OCI-LY7 (cell line): ENCODE results near the gene ETFB. TPM values are rescaled to one million over a fixed set of nuclear protein-coding genes. Genes with fewer than 3 reads are reported as not detected.

Experiments
- BruUV-seq: library from RNA; stranded (reverse); fragments of 400-500 nt; replicated peaks from 2 replicates; lab custom pipeline; 2021; lab: Mats Ljungman, UMichigan
- CTCF ChIA-PET: fragments of 300-600 bp; sonication (Branson Sonifier 250); formaldehyde crosslinking; loops from one replicate; lab custom pipeline; 2022; ENCODE audit warnings: antibody characterized with exemption; ENCODE audit not compliant: unreplicated experiment; lab: Charles Lee
- POLR2A ChIA-PET: fragments of 300-600 bp; sonication (Branson Sonifier 250); formaldehyde crosslinking; loops from one replicate; lab custom pipeline; 2022; ENCODE audit warnings: antibody characterized with exemption; lab: Charles Lee
- DNase-seq: peaks from one replicate; pipeline ENCODE4 v3.0.0-alpha.2; 2015; ENCODE audit warnings: low spot score
- H2AFZ ChIP-seq: fragments of 200-600 bp; sonication (generic), shearing (Covaris generic); 2 replicates; pipeline ENCODE4 v1.6.1; 2014; ENCODE audit warnings: mild to moderate bottlenecking, antibody characterized with exemption, low read length, moderate library complexity
- H3K27ac ChIP-seq: fragments of 200-600 bp; sonication (generic); 2 replicates; pipeline ENCODE4 v1.5.1; 2014; ENCODE audit warnings: mixed run types, low read depth, mild to moderate bottlenecking, moderate library complexity, low read length, inconsistent platforms; ENCODE audit not compliant: poor library complexity, severe bottlenecking
- H3K36me3 ChIP-seq: fragments of 200-600 bp; sonication (generic); 2 replicates; pipeline ENCODE4 v1.6.1; 2014; ENCODE audit warnings: mild to moderate bottlenecking, antibody characterized with exemption, low read length, moderate library complexity, mixed read lengths; ENCODE audit not compliant: insufficient read depth
- H3K4me1 ChIP-seq: fragments of 200-600 bp; sonication (generic); 2 replicates; pipeline ENCODE4 v1.5.1; 2014; ENCODE audit warnings: mild to moderate bottlenecking, low read length; ENCODE audit not compliant: insufficient read depth, poor library complexity, severe bottlenecking
- H3K4me2 ChIP-seq: fragments of 200-600 bp; sonication (generic); 2 replicates; pipeline ENCODE4 v1.6.1; 2014; ENCODE audit warnings: mild to moderate bottlenecking, low read length
- H3K4me3 ChIP-seq: fragments of 200-600 bp; sonication (generic); 2 replicates; pipeline ENCODE4 v1.5.1; 2014; ENCODE audit warnings: mild to moderate bottlenecking, low read depth, low read length; ENCODE audit not compliant: poor library complexity, severe bottlenecking
- H3K79me2 ChIP-seq: fragments of 200-600 bp; sonication (generic); 2 replicates; pipeline ENCODE4 v1.6.1; 2016; ENCODE audit warnings: low read depth, mild to moderate bottlenecking, low read length, moderate library complexity, mixed read lengths; ENCODE audit not compliant: insufficient read depth
- H3K9me2 ChIP-seq: fragments of 200-600 bp; sonication (generic); 2 replicates; pipeline ENCODE4 v1.6.1; 2016; ENCODE audit warnings: mild to moderate bottlenecking, low read length, mixed read lengths; ENCODE audit not compliant: insufficient read depth
- H3K9me3 ChIP-seq: fragments of 200-600 bp; sonication (generic); 2 replicates; pipeline ENCODE4 v1.6.1; 2014; ENCODE audit warnings: mild to moderate bottlenecking, mixed run types, low read length, mixed read lengths
- H4K20me1 ChIP-seq: fragments of 200-600 bp; sonication (generic); 2 replicates; pipeline ENCODE4 v1.6.1; 2014; ENCODE audit warnings: mild to moderate bottlenecking, antibody characterized with exemption, low read length, moderate library complexity, mixed read lengths; ENCODE audit not compliant: insufficient read depth
- EZH2phosphoT487 ChIP-seq: fragments of 200-600 bp; sonication (generic); IDR thresholded peaks from 2 replicates; pipeline ENCODE4 v1.6.1; 2018; ENCODE audit warnings: low read depth, borderline replicate concordance, mild to moderate bottlenecking, mixed run types, antibody characterized with exemption, low read length, moderate library complexity, mixed read lengths
- intact Hi-C: fragments of 100-400 bp; cut with micrococcal nuclease; formaldehyde crosslinking; loops from one replicate; pipeline ENCODE4 v1.10.0; 2022; ENCODE audit not compliant: unreplicated experiment
- total RNA-seq, 2 experiments: library from RNA; depleted of rRNA in 1 of 2; stranded (reverse); fragments of >200 nt in 1 of 2; shearing (Covaris generic) in 1 of 2; gene quantifications; 2 replicates each; pipeline ENCODE4 v1.2.3, GENCODE V29; 2014 to 2022
- TF ChIP-seq, protein P1 (sequence below): fragments of 200-600 bp; sonication (generic); conservative IDR thresholded peaks from 2 replicates; pipeline ENCODE4 v1.5.1; 2014; ENCODE audit warnings: mild to moderate bottlenecking, antibody characterized with exemption, low read length, moderate library complexity, mixed read lengths

Gene ETFB
- total RNA-seq, 2 experiments from 2014 or later, result 58.2 to 71.6 TPM

DNA sequence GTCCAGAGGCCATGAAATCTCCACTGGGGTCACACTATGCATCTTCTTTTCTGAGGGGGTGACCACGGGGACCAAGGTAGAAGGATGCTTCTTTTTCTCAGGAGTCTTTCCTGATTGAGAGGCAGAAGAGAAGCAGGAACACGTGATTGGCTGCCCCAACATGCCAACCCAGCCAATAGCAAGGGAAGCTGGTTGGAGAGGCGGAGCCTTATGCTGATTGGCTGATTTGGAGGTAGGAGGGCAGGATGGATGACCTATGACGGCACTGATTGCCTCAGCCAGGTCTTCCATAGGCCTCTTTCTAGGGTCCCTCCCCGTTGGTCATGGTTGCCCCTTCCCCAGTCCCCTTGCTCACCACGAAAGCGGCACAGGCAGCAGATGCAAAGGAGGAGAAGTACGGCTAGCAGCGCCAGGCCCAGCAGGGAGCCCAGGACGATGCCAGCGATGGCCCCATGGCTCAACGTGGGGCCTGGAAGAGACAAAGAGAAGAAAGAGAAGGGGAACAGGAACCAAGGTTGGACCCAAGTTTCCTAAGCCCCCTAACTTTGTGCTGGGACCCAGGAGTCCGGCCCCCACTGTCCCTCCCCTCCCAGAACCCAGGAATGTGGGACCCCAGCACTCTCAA lies 32.2 kb downstream of the ETFB start:
- DNase-seq, result peak; percentile 45
- Histone ChIP-seq H3K27ac (no peak overlapping the region), H3K9me3 (no peaks in the 10 kb centered on the region), H3K4me3 (no peak overlapping the region), H3K4me2 (no peak overlapping the region), H4K20me1 (no peaks in the 10 kb centered on the region), H3K79me2 (no peaks in the 10 kb centered on the region), H3K4me1 (peaks cover 4% of the 10 kb centered on the region), H3K36me3 (no peaks in the 10 kb centered on the region), H3K9me2 (no peaks in the 10 kb centered on the region), H2AFZ (peak overlapping the region; percentile 51; the same call in 1 of the 2 replicates)
- ChIA-PET POLR2A (no interaction called here), CTCF (no interaction called here)
- TF ChIP-seq, protein P1, sequence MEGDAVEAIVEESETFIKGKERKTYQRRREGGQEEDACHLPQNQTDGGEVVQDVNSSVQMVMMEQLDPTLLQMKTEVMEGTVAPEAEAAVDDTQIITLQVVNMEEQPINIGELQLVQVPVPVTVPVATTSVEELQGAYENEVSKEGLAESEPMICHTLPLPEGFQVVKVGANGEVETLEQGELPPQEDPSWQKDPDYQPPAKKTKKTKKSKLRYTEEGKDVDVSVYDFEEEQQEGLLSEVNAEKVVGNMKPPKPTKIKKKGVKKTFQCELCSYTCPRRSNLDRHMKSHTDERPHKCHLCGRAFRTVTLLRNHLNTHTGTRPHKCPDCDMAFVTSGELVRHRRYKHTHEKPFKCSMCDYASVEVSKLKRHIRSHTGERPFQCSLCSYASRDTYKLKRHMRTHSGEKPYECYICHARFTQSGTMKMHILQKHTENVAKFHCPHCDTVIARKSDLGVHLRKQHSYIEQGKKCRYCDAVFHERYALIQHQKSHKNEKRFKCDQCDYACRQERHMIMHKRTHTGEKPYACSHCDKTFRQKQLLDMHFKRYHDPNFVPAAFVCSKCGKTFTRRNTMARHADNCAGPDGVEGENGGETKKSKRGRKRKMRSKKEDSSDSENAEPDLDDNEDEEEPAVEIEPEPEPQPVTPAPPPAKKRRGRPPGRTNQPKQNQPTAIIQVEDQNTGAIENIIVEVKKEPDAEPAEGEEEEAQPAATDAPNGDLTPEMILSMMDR, result no peak
- TF ChIP-seq EZH2phosphoT487, result no peak
- intact Hi-C loops, result loop anchor here (10.0 kb wide), 1 partner anchor 321 kb away; no protein-coding TSS in a partner anchor
- BruUV-seq, result no TSS peak

GRCh38 chr19:51331716-51332115 lies 34.5 kb downstream of the ETFB start:
- H3K79me2 ChIP-seq, result no peaks in the 10 kb centered on the region
- no peaks in the 10 kb centered on the region for H4K20me1 ChIP-seq
- H3K27ac ChIP-seq, result no peak overlapping the region
- POLR2A ChIA-PET, result no interaction called here
- H3K36me3 ChIP-seq, result no peaks in the 10 kb centered on the region
- H2AFZ ChIP-seq, result no peak overlapping the region
- H3K9me3 ChIP-seq, result no peaks in the 10 kb centered on the region
- no peaks in the 10 kb centered on the region for H3K4me1 ChIP-seq
- CTCF ChIA-PET, result no interaction called here
- no peaks in the 10 kb centered on the region for H3K9me2 ChIP-seq
- intact Hi-C loops, result loop anchor here (10.0 kb wide), 1 partner anchor 323 kb away; no protein-coding TSS in a partner anchor
- no peak overlapping the region for H3K4me3 ChIP-seq
- DNase-seq, result no peak
- H3K4me2 ChIP-seq, result no peak overlapping the region
- TF ChIP-seq, protein P1, result no peak
- TF ChIP-seq EZH2phosphoT487, result no peak
- no TSS peak for BruUV-seq

DNA sequence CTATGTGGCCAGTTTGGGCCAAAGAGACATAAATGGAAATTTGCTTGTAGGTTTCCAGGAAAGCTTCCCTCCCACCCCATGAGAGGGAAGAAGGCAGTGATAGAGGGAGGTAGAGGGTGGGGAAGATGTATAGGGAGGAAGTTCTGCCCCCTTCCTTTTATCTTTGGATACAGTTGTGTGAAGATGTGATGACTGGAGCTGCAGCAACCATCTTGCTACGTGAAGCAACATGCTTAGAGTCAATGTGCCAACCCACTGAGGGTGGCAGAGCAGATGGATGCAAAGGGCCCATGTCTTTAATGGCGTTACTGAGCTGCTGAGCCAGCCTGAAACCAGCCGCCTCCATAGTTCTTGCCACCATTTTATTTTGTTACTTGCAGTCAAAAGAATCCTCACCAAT lies 35.0 kb downstream of the ETFB start:
- intact Hi-C loops, result loop anchor here (10.0 kb wide), 1 partner anchor 324 kb away; no protein-coding TSS in a partner anchor
- no peak for TF ChIP-seq EZH2phosphoT487
- TF ChIP-seq, protein P1, result no peak
- Histone ChIP-seq H2AFZ (no peak overlapping the region), H4K20me1 (no peaks in the 10 kb centered on the region), H3K79me2 (no peaks in the 10 kb centered on the region), H3K36me3 (no peaks in the 10 kb centered on the region), H3K4me3 (no peak overlapping the region), H3K9me2 (no peaks in the 10 kb centered on the region), H3K4me1 (no peaks in the 10 kb centered on the region), H3K9me3 (no peaks in the 10 kb centered on the region), H3K27ac (no peak overlapping the region), H3K4me2 (no peak overlapping the region)
- POLR2A ChIA-PET, result no interaction called here
- CTCF ChIA-PET, result no interaction called here
- no TSS peak for BruUV-seq
- no peak for DNase-seq
